Kidney capillary endothelial cell (primary cell): ENCODE measurements around the gene LCN1.
"Not testable (repeated sequence)": the region's sequence is repeated elsewhere in the genome, so short reads cannot be mapped to it uniquely, and the experiment has no call there.

Experiments
- DNase-seq: peaks from one replicate; pipeline ENCODE4 v3.0.0-alpha.2; 2018; ENCODE audit warnings: low spot score

The LCN1 gene

DNA sequence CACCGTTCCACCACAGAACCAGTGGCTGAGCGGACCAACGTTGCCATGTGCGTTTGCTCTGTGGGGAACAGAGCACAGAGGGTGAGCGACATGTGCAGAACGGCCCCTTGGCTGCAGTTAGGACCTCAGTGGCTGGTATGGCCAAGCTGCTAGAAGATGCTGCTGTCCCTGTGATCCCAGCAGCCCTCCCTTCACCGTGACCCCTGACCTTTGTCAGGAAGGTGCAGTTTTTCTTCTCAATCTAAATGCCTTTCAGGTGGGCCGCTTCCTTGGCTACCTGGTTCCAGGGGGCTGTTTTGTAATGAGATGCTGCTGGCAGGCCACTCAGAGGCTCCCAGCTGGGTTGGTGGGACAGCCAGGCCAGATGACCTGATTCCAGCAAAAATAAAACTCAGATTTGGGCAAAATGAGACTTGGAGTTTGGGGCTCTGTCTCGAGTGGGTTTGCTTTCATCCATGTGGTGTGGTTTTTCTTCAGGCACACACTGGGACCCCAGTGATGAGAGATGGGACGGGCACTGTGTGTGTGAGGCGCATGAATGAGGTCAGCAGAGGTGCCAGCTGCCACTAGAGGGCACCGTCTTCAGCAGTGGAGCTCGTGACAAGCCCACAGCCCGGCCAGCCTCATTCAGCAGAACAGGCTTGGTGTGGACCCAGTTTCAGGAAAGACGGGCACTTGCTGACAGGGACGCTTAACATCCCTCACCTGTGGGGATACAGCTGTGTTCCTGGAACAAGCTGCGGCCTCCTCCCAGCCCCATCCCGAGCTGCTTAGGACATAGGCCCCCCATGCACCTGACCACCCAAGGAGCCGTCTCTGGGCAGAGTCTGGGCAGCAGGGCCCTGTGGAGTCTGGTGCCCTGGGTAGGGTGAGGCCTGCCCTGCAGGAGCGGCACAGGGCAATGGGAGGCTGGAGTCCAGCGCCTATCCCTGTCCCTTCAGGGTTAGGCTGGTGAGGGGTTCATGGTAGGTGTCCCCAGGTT, 16.7 kb upstream of the LCN1 start:
- peak; percentile 62 for DNase-seq

DNA sequence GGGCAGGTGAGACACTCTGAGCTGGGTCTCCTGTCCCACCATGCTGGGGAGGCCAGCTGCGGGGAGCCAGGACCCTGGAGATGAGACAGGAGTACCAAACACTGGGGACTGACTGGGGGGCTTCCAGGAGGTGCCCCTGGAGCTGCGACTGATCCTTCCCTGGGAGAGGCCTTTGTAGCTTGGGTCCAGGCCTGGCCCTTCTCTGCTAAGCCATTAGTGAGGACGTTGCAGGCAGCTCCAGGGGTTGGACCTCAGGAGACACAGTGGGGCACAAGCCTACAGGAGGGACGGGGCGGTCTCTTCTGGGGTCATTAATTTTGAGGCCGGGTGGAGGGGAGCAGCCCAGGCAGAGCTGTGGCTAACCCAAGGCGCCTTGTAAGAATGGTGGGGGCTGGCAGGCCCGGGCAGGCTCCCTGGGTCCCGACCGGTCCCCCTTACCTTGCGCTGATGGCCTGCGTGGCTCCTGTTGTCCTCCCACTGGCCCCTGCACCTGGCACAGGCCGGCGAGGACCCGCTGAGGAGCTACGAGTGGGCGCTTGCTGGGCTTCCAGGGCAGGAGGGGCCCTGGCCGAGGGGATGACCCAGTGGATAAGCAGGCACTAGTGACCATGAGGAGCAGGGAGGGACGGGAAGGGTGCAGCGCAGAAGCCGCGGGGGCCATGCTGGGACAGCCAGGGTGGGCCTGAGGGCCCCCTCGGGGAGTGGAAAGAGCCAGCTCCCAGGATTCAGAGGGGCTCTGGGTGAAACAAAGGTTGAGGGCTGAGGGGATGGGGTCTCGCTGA, 15.6 kb upstream of the LCN1 start:
- no peak for DNase-seq

DNA sequence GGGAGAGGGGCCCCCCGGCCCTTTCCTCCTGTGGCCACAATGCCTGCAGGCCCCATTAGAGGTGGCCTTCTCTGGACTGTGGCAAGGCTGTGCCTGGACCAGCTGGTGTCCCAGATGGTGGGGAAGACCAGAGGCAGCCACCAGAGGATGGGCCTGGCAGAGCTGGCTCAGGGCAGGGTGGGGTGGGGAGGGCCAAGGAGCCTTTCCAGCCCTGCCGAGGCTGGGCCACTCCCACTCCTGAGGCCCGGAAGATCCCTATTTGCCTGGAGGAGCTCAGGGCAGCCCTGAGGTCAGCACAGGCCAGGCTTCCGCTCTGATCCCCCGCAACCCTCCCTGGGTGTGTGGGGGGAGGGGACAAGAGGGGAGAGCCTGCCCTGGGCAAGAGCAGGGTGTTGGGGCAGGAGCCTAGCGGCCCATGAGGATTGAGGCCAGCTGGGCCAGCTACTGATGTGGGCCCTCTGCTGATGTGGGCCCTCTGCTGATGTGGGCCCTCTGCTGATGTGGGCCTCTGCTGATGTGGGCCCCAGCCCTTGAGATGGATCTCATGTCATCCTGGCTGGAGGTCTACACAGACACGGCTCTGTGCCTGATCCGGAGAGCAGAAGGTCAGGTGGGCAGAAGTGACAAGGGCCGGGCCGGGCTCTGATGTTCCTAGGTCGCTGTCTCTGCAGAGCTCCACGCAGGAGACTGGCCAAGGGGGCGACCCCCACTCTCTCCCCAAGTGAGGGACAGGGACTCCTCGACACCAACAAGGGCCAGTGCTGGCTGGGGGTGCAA, 14.7 kb upstream of the LCN1 start:
- no peak for DNase-seq

DNA sequence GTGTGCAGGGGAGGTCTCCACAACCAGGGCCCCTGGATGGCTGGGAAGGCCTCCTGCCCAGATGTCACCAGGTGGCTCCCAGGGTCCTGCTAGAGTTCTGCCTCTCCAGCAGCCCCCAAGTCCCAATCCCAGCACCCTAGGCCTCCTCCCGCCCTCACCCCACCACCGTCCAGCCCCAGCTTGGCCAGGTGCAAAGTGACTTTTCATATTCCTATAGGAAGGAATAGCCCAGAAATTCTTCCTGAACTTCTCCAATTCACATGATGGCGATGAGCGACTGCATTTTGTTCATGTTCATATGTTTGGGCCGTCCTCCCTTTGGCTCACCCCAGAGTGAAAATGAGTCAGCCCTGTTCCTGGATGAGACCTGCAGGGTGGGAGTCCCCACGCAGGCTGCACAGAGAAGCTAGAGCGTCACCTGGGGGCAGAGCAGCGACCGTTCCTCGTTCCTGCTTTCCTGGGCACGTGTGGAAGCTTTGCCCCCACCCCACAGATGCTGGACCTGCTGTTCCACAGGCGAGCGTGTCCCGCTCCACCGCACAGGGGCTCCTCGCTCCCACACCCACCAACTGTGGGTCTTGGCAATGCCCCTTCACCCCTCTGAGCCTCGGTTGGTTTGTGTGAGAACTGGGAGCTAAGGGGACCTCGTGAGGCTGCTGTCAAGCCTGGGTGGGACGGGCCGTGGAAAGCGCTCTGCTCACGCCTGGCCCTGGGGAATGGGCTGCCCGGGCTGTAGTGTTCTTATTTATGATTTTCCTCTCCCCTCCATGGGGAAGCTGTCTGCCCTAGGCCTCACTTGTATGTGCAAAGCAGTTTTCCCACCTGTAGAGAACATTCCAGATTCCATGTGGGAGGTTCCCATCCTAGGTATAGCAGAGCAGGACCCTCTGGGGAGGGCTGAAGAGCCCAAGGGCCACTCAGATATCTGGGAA, 13.9 kb upstream of the LCN1 start:
- no peak for DNase-seq

DNA sequence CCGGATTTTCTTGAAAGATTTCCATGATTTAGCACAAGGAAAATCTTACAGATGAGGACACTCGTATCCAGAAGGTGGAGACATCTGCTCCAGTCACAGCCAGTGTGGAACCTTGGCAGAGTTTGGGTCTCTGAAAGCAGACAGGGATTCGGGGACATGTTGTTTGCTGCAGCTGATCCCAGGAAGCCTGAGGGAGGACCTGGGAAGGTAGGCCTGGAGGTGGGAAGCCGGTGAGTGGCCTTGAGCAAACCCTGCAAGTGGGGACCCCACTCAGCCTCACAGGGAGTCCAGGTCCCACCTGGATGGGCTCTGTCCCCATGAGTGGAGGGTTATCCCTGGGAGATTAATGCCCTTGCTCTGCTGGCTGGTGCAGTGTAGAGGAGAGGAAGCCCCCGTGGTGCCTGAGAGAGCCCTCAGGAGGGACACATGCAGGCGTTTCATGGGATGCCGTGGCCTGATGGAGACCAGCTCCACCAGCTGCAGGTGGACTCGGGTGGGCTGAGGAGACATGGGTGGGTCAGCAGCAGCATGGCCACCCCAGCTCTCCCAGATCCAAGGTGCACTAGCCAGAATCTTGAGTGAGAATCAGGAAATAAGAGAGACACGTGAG, 12.9 kb upstream of the LCN1 start:
- no peak for DNase-seq

DNA sequence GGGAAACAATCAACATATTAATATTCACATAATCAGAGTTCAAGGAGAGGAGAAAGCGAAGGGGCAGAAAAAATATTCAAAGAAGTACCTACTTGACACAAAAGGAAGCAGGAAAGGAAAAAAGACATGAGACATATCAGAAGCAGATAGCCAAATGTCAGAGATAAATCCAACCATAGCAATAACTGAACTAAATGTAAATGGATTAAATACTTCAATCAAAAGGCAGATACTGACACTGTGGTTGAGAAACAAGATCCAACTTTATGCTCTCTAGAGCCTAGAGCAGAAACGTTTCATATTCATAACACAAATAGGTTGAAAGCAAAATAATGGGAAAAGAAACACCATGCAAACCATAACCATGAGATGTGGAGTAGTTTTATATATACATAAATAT, 11.8 kb upstream of the LCN1 start:
- DNase-seq, result no peak

DNA sequence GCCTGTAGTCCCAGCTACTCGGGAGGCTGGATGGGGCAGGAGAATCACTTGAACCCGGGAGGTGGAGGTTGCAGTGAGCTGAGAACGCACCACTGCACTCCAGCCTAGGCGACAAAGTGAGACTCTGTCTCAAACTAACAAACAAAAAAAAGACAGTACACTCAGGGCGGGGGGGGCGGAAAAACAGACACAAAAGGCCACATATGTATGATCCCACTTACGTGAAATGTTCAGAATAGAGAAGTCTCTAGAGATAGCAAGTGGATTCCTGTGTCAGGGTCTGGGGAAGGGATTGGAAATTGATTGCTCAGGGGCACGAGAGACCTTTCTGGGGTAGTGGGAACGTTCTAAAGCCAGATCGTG, 9.0 kb upstream of the LCN1 start:
- no peak for DNase-seq

DNA sequence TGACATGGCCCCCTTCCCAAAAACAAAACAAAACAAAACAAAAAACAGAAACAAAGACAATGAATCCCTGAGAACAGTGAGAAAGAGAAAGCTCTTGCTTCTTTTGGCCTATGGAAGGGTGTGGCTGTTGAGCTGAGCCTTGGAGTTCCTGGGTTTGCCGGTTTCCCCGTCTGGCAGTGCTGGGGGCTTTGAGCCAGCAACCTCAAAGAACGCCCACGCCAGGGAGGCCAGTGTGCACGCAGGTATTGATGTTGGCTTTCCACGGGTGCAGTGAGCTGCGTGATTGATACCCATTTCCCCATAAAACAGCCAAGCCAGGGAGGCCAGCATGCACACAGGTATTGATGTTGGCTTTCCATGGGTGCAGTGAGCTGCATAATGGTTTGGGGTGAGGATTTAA, 8.3 kb upstream of the LCN1 start:
- no peak for DNase-seq

DNA sequence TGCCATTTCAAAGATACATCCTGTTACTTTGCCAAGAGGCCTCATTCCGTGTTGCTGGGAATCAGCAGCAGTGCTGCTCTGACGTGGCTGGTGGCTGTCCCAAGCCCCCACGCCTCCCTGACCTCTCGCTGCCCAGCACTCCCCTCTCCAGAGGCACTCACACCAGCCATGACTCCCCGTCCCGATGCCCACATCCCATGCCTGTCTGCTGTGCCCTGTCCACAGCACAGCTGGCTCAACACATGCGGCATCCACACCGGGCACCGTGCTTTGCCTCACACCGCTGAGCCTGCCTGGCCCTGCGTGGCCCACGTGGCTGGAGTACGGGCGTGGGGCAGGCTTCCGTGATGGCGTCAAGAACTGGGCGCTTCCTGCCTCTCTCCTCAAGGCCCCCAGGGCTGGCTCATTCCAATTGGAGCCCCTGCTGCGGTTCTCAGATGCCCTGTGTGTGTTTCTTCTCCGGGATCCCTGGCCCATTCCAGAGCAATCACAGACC, 7.8 kb upstream of the LCN1 start:
- no peak for DNase-seq

DNA sequence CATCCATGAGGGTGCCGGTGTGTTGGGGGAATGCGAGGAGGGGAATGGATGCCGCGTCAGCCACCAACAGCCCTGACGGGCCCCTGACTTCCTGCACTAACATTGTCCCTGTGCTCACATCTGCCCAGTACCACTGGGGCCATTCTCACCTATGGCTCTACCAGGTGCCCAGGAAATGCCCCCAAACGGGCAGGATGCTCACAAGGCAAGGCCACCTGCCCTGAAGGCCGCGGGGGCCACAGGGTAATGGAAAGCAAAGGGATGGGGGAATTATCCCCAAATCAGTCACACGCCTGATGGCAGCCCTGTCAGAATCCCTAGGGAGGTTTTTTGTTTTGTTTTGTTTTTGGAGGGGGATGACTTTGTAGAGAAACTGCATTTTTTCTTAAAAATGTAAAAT, 7.3 kb upstream of the LCN1 start:
- not testable (repeated sequence) for DNase-seq

DNA sequence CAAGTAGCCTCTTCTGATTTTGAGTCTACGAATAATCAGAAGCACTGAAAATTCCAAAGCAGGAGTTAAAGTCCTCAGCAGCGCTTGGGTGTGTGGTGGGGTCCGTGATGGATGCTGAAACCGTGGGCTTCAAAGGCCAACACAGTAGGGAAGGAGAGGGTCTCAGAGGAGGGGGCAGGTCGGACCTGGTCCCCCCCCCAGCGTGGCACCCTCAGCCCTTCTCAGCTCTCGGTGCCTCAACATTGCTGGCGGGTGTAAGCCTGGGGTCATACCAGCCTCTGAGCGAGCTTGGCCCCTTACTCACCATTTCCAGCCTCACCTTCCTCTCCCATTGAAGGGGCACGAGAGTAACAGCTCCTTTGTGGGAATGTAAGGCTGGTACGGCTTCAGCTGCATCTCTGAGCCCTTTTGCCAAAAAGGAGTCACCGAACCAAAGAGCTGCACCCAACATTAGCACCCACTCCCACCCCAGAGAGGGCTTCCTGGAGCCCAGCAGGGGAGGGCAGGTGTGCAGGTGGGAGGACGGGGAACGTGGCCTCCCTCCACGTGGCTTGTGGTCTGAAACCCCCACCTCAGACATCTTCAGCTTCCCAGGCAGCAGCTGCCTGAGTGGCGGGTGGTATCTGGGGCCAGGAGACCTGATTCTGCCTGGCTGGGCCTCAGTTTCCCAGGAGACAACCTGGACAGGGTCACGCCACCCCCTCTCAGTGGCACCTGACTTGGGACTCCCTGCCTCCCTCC, 6.7 kb upstream of the LCN1 start:
- DNase-seq, result no peak

DNA sequence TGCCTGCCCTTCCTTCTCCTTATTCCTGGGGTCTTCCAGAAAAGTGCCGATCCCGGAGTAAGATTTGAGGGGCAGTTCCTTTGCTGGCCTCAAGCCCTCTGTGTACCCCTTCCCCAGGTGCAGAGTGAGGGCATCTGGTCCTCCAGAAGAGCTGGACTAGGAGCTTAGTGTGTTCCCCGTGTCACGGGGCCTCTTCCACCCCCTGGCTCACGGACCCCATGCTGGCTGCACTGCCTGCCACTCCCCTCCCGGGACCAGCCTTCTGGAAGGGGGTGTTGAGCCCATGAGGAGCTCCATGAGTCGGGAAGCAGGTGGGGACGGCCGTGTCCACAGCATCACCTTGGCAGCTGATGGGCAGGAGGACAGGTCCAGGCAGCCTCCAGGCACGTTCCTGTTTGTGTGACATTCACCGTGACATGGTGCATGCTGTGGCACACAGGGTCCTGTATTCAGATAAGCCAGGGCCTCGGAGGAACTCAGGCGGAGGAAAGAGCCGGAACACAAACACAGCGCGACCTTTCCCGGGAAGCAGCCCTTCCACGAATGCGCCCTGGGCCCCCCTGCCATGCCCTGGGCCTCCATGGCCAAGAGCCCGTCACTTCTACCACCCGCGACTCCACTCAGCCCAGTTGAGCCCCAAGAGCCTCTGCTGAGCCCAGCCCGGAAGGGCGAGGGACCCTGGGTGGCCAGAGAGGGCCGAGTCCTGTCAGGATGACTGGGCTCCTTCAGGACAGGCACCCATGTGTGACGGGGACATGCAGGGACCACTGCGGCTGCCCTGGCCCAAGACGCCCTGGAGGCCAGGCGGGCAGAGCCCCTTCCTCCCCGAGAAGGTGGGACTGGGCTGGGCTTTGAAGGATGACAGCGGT, 5.9 kb upstream of the LCN1 start:
- DNase-seq, result no peak

DNA sequence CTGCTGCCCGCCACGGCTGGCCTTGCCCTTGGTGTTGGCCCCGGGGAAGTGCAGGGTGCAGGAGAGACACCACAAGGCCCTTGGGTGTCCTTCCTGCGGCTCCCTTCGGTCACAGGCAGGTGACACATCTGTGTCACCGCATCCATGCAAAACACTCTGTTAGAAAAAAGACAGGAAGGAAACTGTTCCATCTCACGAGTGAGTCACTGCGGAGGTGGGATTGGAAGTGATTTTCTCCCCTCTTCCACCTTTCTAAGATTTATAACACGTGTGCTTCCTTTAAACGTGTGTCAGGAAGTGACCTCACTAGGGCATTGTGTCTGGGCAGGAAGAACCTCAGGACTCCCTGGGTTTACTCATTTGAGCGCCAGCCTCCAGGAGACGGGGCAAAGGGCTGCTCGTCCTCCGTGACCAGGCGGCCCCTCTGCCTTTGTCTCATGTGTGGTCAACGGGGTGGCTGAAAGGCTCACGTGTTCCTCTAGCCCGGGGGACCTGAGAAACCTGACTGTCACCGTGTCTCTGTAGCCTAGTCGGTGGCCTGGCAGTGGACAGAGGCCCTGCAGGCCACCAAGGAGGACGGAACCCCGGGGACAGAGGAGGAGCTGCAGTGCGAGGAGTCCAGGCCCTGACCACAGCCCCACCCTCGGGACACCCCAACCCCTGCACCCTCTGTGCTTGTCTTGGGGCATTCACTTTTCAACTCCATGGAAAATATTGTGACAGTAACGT, 4.9 kb upstream of the LCN1 start:
- DNase-seq, result peak; percentile 94

DNA sequence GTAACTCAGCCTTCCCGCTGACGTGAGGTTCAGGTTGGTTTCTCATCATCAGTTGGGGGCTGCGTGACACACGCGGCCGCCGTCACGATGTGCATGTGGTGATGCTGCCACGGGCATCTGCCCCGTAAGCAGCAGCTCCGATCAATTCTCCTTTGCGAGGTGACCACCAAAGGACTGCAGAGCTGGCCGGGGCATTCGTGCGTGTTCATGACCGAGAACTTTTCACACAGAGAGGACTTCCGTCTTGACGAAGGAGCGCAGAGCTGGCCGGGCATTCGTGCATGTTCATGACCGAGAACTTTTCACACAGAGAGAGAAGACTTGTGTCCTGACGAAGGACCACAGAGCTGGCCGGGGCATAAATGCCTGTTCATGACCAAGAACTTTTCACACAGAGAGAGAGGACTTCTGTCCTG, 3.8 kb upstream of the LCN1 start:
- DNase-seq, result no peak

DNA sequence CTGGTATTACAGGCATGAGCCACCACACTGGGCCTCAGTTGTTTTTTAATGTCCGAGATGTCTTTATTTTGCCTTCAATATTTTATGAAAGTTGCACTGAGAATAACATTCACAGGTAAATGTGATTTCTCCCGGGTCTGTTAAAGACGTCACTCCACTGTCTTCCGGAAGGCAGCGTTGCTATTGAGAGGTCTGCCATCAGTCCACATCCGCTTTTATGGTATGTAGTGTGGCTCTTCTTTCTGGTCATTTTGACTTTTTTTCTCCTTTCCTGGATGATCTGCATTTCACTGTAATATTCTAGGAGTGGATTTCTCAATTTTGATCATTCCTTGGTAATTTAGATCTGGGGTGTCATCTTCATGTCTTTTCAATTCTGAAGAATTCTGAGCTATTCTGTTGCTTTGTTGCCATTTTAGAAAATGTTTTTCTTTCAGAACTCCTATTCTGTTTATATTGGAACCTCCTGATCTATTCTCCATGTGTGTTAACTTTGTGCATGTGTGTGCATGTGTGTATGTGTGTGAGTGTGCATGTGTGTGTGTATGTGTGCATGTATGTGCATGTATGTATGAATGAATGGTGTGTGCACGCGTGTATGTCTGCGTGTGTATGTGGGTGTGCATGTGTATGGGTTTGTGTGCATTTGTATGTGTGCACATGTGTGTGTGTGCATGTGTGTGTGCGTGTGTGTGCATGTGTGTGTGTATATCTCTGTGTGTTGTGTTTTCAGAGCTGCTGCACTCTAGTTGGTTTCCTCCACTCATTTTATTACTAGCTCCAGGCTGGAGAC, 1.9 kb upstream of the LCN1 start:
- no peak for DNase-seq

DNA sequence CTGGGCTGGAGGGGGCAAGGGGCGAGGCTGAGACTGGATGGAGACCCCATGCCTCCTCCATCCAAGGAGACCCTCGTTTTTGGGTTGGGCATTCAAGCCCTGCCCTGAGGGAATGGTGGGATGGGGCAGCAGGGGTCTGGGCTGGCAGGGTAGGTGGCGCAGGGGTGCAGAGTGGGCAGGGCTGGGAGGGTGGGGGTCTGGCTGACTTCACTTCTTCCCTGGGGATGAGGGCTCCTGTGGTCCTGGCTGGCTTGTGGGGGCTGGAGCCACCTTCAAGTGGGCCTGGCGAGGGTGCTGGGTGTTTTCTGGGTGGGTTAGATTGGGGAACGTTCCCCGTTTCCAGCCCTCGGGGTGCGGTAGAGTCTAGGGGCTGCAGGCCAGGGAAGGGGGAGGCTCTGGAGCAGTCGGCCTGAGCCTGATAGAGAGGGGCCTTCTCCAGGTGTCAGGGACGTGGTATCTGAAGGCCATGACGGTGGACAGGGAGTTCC, 412 bp downstream of the LCN1 start:
- DNase-seq, result no peak

DNA sequence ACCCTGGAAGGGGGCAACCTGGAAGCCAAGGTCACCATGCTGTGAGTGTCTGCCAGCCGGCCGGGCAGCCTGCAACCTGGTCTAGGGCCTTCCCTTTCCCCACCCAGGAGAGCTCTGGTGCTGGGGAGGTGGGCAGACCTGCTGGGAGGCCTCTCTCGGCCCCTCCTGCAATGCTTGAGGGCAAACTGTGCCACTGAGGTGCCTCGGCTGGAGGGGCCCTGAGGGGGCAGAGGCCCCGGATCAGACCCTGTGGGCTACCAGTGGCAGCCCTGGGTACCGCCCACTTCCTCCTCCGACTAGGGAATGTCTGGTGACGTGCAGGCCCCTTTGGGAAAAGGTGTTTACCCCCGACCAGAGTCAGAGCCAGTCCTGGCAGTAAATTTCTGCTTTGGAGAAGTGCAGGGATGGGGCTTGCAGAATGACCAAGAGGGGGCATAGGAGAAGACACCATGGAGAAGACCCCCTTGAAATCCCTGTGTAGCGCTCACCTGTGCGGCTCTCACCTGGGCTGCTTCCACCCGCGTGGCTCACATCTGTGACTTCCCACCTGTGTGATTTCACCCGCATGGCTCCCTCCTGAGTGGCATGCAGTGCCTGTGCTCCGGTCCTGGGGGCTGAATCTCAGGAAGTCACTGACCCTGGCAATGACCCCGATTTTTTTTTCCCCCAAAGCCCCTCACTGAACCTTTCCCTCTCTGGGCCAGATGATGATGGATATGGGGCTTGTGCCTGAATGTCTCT, 1.1 kb downstream of the LCN1 start:
- DNase-seq, result no peak
